Cardiac muscle cell (in vitro differentiated cells and primary cell): Measurements from ENCODE around the gene OVCA2. TPM values are rescaled to one million over a fixed set of nuclear protein-coding genes. Genes with fewer than 3 reads are reported as not detected.
A peak's percentile ranks its signal among the peaks of the same experiment; 100 is the strongest.

Source experiments
- DNase-seq, 2 donors: peaks; one replicate each; pipeline versions ENCODE4 v3.0.0 to v3.0.0-alpha.2; 2010 to 2017; ENCODE audit warnings: low read depth in 1 of 2, low spot score in 1 of 2
- H3K27ac ChIP-seq: fragments of 200-600 bp; sonication (generic); 2 replicates; pipeline ENCODE4 v1.5.1; 2016
- H3K27me3 ChIP-seq: fragments of 200-600 bp; sonication (generic); 2 replicates; pipeline ENCODE4 v1.6.0; 2016; ENCODE audit warnings: control low read depth
- H3K36me3 ChIP-seq: fragments of 200-600 bp; sonication (generic); 2 replicates; pipeline ENCODE4 v1.5.1; 2016; ENCODE audit warnings: control low read depth
- H3K4me1 ChIP-seq: fragments of 200-600 bp; sonication (generic); 2 replicates; pipeline ENCODE4 v1.8.1; 2017; ENCODE audit warnings: low read depth, mild to moderate bottlenecking, mixed run types
- H3K4me3 ChIP-seq: fragments of 200-600 bp; sonication (generic); 2 replicates; pipeline ENCODE4 v1.5.1; 2016; ENCODE audit warnings: mild to moderate bottlenecking
- H3K9me3 ChIP-seq: fragments of 200-600 bp; sonication (generic); 2 replicates; pipeline ENCODE4 v1.5.1; 2017; ENCODE audit warnings: low read depth, mild to moderate bottlenecking, control low read depth
- CTCF ChIP-seq: IDR thresholded peaks from 2 replicates; pipeline ENCODE4 v1.5.1; 2012; ENCODE audit warnings: low read depth, mild to moderate bottlenecking, low read length
- polyA plus RNA-seq: library from polyadenylated mRNA; unstranded; fragments of >200 nt; fragmentation: Nextera tagmentation; extraction: Ambion mirVana; gene quantifications from 2 replicates; pipeline ENCODE4 v1.2.1, GENCODE V29; 2016
- total RNA-seq: library from RNA; depleted of rRNA; stranded (reverse); fragments of >200 nt; gene quantifications from 2 replicates; pipeline ENCODE4 v1.2.3, GENCODE V29; 2016

The OVCA2 gene
- total and polyA plus RNA-seq, 2 experiments from 2014 or later: 36.8 to 40.6 TPM

- peaks cover 69% of the 10 kb centered on the region for H3K4me1 ChIP-seq
- DNase-seq: peak in 1 of 2 donors; percentile 48
- H3K27ac ChIP-seq: peak overlapping the region; percentile 96
- no peak for TF ChIP-seq CTCF
- H3K9me3 ChIP-seq: no peaks in the 10 kb centered on the region
- no peak overlapping the region for H3K4me3 ChIP-seq
- no peaks in the 10 kb centered on the region for H3K27me3 ChIP-seq
- H3K36me3 ChIP-seq: peaks cover 13% of the 10 kb centered on the region
Observed at GRCh38 chr17:2084036-2084765, 42.4 kb downstream of the OVCA2 start.

GRCh38 chr17:2084766-2085647 lies 43.2 kb downstream of the OVCA2 start:
- Histone ChIP-seq H3K4me3 (no peak overlapping the region), H3K27me3 (no peaks in the 10 kb centered on the region), H3K27ac (peak overlapping the region; percentile 96), H3K4me1 (peaks cover 75% of the 10 kb centered on the region), H3K9me3 (no peaks in the 10 kb centered on the region), H3K36me3 (peaks cover 11% of the 10 kb centered on the region)
- peak in 1 of 2 donors; percentile 93 for DNase-seq
- TF ChIP-seq CTCF: no peak

GRCh38 chr17:2085648-2085949 lies 43.8 kb downstream of the OVCA2 start:
- no peaks in the 10 kb centered on the region for H3K27me3 ChIP-seq
- no peaks in the 10 kb centered on the region for H3K9me3 ChIP-seq
- H3K4me1 ChIP-seq: peaks cover 79% of the 10 kb centered on the region
- H3K36me3 ChIP-seq: peaks cover 8% of the 10 kb centered on the region
- peak in 1 of 2 donors; percentile 81 for DNase-seq
- no peak for TF ChIP-seq CTCF
- peak overlapping the region; percentile 96 for H3K27ac ChIP-seq
- no peak overlapping the region for H3K4me3 ChIP-seq

GRCh38 chr17:2086306-2086705 lies 44.5 kb downstream of the OVCA2 start:
- H3K36me3 ChIP-seq: peaks cover 6% of the 10 kb centered on the region
- no peak for DNase-seq
- TF ChIP-seq CTCF: no peak
- H3K4me1 ChIP-seq: peaks cover 86% of the 10 kb centered on the region
- H3K9me3 ChIP-seq: no peaks in the 10 kb centered on the region
- no peaks in the 10 kb centered on the region for H3K27me3 ChIP-seq
- H3K27ac ChIP-seq: peak overlapping the region; percentile 96
- H3K4me3 ChIP-seq: no peak overlapping the region

GRCh38 chr17:2087597-2088211 lies 45.9 kb downstream of the OVCA2 start:
- DNase-seq: peak in 1 of 2 donors; percentile 44
- Histone ChIP-seq H3K27me3 (no peaks in the 10 kb centered on the region), H3K4me1 (peaks cover 81% of the 10 kb centered on the region), H3K36me3 (no peaks in the 10 kb centered on the region), H3K4me3 (no peak overlapping the region), H3K9me3 (no peaks in the 10 kb centered on the region), H3K27ac (peak overlapping the region; percentile 34)
- no peak for TF ChIP-seq CTCF
